Caco-2 (cell line): ENCODE measurements around the gene BMERB1. TPM values are rescaled to one million over a fixed set of nuclear protein-coding genes. Genes with fewer than 3 reads are reported as not detected.
A peak's percentile ranks its signal among the peaks of the same experiment; 100 is the strongest.
"Not testable (repeated sequence)": the region's sequence is repeated elsewhere in the genome, so short reads cannot be mapped to it uniquely, and the experiment has no call there.

Source experiments
- BruUV-seq: library from RNA; stranded (reverse); fragments of 400-500 nt; replicated peaks from 2 replicates; lab custom pipeline; 2021; lab: Mats Ljungman, UMichigan
- CTCF ChIA-PET: fragments of 300-600 bp; sonication (Branson Sonifier 250); formaldehyde crosslinking; loops from one replicate; lab custom pipeline; 2022; ENCODE audit warnings: antibody characterized with exemption; lab: Charles Lee
- POLR2A ChIA-PET: fragments of 300-600 bp; sonication (Branson Sonifier 250); formaldehyde crosslinking; loops from one replicate; lab custom pipeline; 2022; ENCODE audit warnings: antibody characterized with exemption; lab: Charles Lee
- DNase-seq, 2 experiments: peaks; one replicate each; pipeline versions ENCODE4 v3.0.0 to v3.0.0-alpha.2; 2020 to 2022
- H3K27me3 ChIP-seq: replicated peaks from 2 replicates; pipeline ENCODE4 v1.6.0; 2011; ENCODE audit warnings: low read length; ENCODE audit not compliant: control insufficient read depth, insufficient read depth
- H3K36me3 ChIP-seq: 2 replicates; pipeline ENCODE4 v1.5.1; 2011; ENCODE audit warnings: low read length; ENCODE audit not compliant: control insufficient read depth, insufficient read depth
- H3K4me1 ChIP-seq: fragments of 250-450 bp; sonication (Bioruptor Pico); 2 replicates; pipeline ENCODE4 v1.5.1; 2020; ENCODE audit warnings: mild to moderate bottlenecking
- H3K4me3 ChIP-seq: 2 replicates; pipeline ENCODE4 v1.5.1; 2011; ENCODE audit warnings: low read depth, mild to moderate bottlenecking, control low read depth, low read length
- H3K9me3 ChIP-seq: fragments of 250-450 bp; sonication (Bioruptor Pico); 2 replicates; pipeline ENCODE4 v1.5.1; 2020; ENCODE audit warnings: mild to moderate bottlenecking, moderate library complexity
- H3K27ac Mint-ChIP-seq: one replicate; pipeline ENCODE4 v1.8.0; 2022; ENCODE audit warnings: mixed read lengths; ENCODE audit not compliant: unreplicated experiment
- H3K27me3 Mint-ChIP-seq: one replicate; pipeline ENCODE4 v1.8.0; 2022; ENCODE audit warnings: mixed read lengths; ENCODE audit not compliant: insufficient read depth, unreplicated experiment
- H3K36me3 Mint-ChIP-seq: one replicate; pipeline ENCODE4 v1.8.0; 2022; ENCODE audit warnings: mild to moderate bottlenecking, mixed read lengths; ENCODE audit not compliant: insufficient read depth, unreplicated experiment
- H3K4me1 Mint-ChIP-seq: one replicate; pipeline ENCODE4 v1.8.0; 2022; ENCODE audit warnings: low read depth, mixed read lengths; ENCODE audit not compliant: unreplicated experiment
- H3K4me3 Mint-ChIP-seq: one replicate; pipeline ENCODE4 v1.8.0; 2022; ENCODE audit warnings: mild to moderate bottlenecking, moderate library complexity, mixed read lengths; ENCODE audit not compliant: unreplicated experiment
- H3K9me3 Mint-ChIP-seq: one replicate; pipeline ENCODE4 v1.8.0; 2022; ENCODE audit warnings: mixed read lengths; ENCODE audit not compliant: unreplicated experiment
- CTCF ChIP-seq, 2 experiments: fragments of 200-600 bp in 1 of 2; IDR thresholded peaks; 1 replicate in 1 of 2; 2 replicates in 1 of 2; pipeline versions ENCODE4 v1.5.1 to v1.8.0; 2011 to 2022; ENCODE audit warnings: antibody characterized with exemption in 1 of 2, control low read depth in 1 of 2, inconsistent platforms in 1 of 2, low read depth in 1 of 2, low read length in 1 of 2, mild to moderate bottlenecking in 1 of 2, moderate library complexity in 1 of 2; ENCODE audit not compliant: insufficient read depth in 1 of 2, severe bottlenecking in 1 of 2, unreplicated experiment in 1 of 2
- intact Hi-C: fragments of 100-400 bp; cut with micrococcal nuclease; formaldehyde crosslinking; loops from one replicate; pipeline ENCODE4 v1.10.0; 2022; ENCODE audit not compliant: unreplicated experiment
- total RNA-seq: library from RNA; stranded (reverse); gene quantifications from 2 replicates; pipeline ENCODE4 v1.2.3, GENCODE V29; 2022

The BMERB1 gene
- total RNA-seq, 1 experiment from 2014 or later = not detected

GRCh38 chr16:15604460-15605440 lies 170.4 kb downstream of the BMERB1 start:
- Mint-ChIP-seq H3K36me3 (peaks cover 22% of the 10 kb centered on the region), H3K27me3 (no peaks in the 10 kb centered on the region), H3K9me3 (no peaks in the 10 kb centered on the region), H3K4me3 (no peak overlapping the region), H3K27ac (no peak overlapping the region), H3K4me1 (peaks cover 7% of the 10 kb centered on the region)
- ChIA-PET POLR2A (no interaction called here), CTCF (no interaction called here)
- Histone ChIP-seq H3K27me3 (no peaks in the 10 kb centered on the region), H3K4me3 (no peak overlapping the region), H3K4me1 (no peaks in the 10 kb centered on the region), H3K36me3 (no peaks in the 10 kb centered on the region), H3K9me3 (no peaks in the 10 kb centered on the region)
- no peak for DNase-seq
- no TSS peak for BruUV-seq
- intact Hi-C loops = no loop called here
- no peak for TF ChIP-seq CTCF (IDR thresholded peaks at IDR 0.05; ENCODE audit: insufficient read depth in 1 of 2, low read depth in 1 of 2, low read length in 1 of 2, severe bottlenecking in 1 of 2, unreplicated experiment in 1 of 2)

GRCh38 chr16:15605839-15606517 lies 171.6 kb downstream of the BMERB1 start:
- peaks cover 7% of the 10 kb centered on the region for H3K4me1 Mint-ChIP-seq
- intact Hi-C loops = no loop called here
- POLR2A ChIA-PET = no interaction called here
- no TSS peak for BruUV-seq
- no peaks in the 10 kb centered on the region for H3K9me3 Mint-ChIP-seq
- H3K36me3 Mint-ChIP-seq = peaks cover 20% of the 10 kb centered on the region
- Histone ChIP-seq H3K27me3 (no peaks in the 10 kb centered on the region), H3K4me3 (no peak overlapping the region), H3K36me3 (no peaks in the 10 kb centered on the region), H3K9me3 (no peaks in the 10 kb centered on the region), H3K4me1 (no peaks in the 10 kb centered on the region)
- peak overlapping the region; percentile 0 for H3K27ac Mint-ChIP-seq
- TF ChIP-seq CTCF (IDR thresholded peaks at IDR 0.05; ENCODE audit: insufficient read depth in 1 of 2, low read depth in 1 of 2, low read length in 1 of 2, severe bottlenecking in 1 of 2, unreplicated experiment in 1 of 2) = no peak
- H3K27me3 Mint-ChIP-seq = no peaks in the 10 kb centered on the region
- DNase-seq = no peak
- CTCF ChIA-PET = no interaction called here
- H3K4me3 Mint-ChIP-seq = no peak overlapping the region

GRCh38 chr16:15606518-15607220 lies 172.3 kb downstream of the BMERB1 start:
- Histone ChIP-seq H3K9me3 (no peaks in the 10 kb centered on the region), H3K36me3 (no peaks in the 10 kb centered on the region), H3K4me3 (no peak overlapping the region), H3K27me3 (no peaks in the 10 kb centered on the region), H3K4me1 (no peaks in the 10 kb centered on the region)
- BruUV-seq = no TSS peak
- no peak for DNase-seq
- ChIA-PET CTCF (no interaction called here), POLR2A (no interaction called here)
- Mint-ChIP-seq H3K36me3 (peaks cover 17% of the 10 kb centered on the region), H3K4me3 (no peak overlapping the region), H3K9me3 (no peaks in the 10 kb centered on the region), H3K4me1 (peaks cover 7% of the 10 kb centered on the region), H3K27me3 (no peaks in the 10 kb centered on the region), H3K27ac (peak overlapping the region; percentile 0)
- intact Hi-C loops = no loop called here
- no peak for TF ChIP-seq CTCF (IDR thresholded peaks at IDR 0.05; ENCODE audit: insufficient read depth in 1 of 2, low read depth in 1 of 2, low read length in 1 of 2, severe bottlenecking in 1 of 2, unreplicated experiment in 1 of 2)

- H3K4me1 Mint-ChIP-seq, CTCF ChIA-PET, H3K9me3 Mint-ChIP-seq, intact Hi-C loops, H3K27me3 Mint-ChIP-seq, DNase-seq, H3K9me3 ChIP-seq, H3K4me3 Mint-ChIP-seq, H3K4me1 ChIP-seq, H3K36me3 ChIP-seq, H3K4me3 ChIP-seq, POLR2A ChIA-PET, BruUV-seq, H3K27me3 ChIP-seq: not testable (repeated sequence)
- H3K36me3 Mint-ChIP-seq = peaks cover 17% of the 10 kb centered on the region
- H3K27ac Mint-ChIP-seq = peak overlapping the region; percentile 0
Observed at GRCh38 chr16:15607221-15607699, 172.9 kb downstream of the BMERB1 start.
